ENCODE measurements around the gene WDFY4. TPM values are rescaled to one million over a fixed set of nuclear protein-coding genes. Genes with fewer than 3 reads are reported as not detected.
A peak's percentile ranks its signal among the peaks of the same experiment; 100 is the strongest.

WDFY4 gene
- total RNA-seq, 2 donors from 2014 or later = not detected

DNA sequence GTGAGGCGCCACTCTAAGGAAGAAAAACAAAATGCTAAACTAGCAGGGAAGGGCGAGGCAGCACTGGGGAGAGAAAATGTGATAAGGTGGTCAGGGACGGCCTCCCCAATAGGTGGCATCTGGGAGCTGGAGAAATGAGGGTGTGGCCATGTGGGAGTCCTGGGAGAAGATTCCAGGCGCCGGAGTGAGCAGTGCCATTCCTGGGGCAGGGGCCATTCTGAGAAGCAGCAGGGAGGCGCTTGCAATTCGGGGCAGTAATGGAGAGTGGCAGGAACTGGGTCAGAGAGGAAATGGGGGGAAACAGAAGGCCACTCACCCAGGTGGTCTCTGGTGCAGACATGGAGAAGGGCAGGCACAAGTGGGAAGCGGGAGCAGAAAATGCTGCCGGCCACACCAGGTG, 316.7 kb downstream of the WDFY4 start:
- no peaks in the 10 kb centered on the region for H3K36me3 Mint-ChIP-seq (ENCODE audit: low read depth)
- Histone ChIP-seq H3K27ac (ENCODE audit: low read depth, low read length) (no peak overlapping the region), H3K9ac (ENCODE audit: extremely low read depth, low read length, poor library complexity, severe bottlenecking) (no peak overlapping the region), H3K4me1 (ENCODE audit: control insufficient read depth, insufficient read depth, low read length) (no peaks in the 10 kb centered on the region), H3K9me3 (ENCODE audit: control insufficient read depth, low read length) (no peaks in the 10 kb centered on the region), H3K36me3 (ENCODE audit: control insufficient read depth, insufficient read depth, low read length) (no peaks in the 10 kb centered on the region), H3K27me3 (ENCODE audit: control insufficient read depth, insufficient read depth, low read length, poor library complexity, severe bottlenecking) (no peaks in the 10 kb centered on the region), H3K4me3 (ENCODE audit: low read length) (no peak overlapping the region)
- peaks cover 6% of the 10 kb centered on the region for H3K4me1 Mint-ChIP-seq
- peak; percentile 88 for DNase-seq
- no peaks in the 10 kb centered on the region for H3K9me3 Mint-ChIP-seq
- no peaks in the 10 kb centered on the region for H3K27me3 Mint-ChIP-seq (ENCODE audit: insufficient read depth)
- 70 to 71% methylated on average over 5 to 9 of the region's 9 CpGs for whole genome bisulfite sequencing, 2 experiments (ENCODE audit: insufficient coverage in 1 of 2, insufficient read length in 1 of 2)
- H3K4me3 Mint-ChIP-seq = no peak overlapping the region
- H3K27ac Mint-ChIP-seq = no peak overlapping the region
- TF ChIP-seq, protein P1, sequence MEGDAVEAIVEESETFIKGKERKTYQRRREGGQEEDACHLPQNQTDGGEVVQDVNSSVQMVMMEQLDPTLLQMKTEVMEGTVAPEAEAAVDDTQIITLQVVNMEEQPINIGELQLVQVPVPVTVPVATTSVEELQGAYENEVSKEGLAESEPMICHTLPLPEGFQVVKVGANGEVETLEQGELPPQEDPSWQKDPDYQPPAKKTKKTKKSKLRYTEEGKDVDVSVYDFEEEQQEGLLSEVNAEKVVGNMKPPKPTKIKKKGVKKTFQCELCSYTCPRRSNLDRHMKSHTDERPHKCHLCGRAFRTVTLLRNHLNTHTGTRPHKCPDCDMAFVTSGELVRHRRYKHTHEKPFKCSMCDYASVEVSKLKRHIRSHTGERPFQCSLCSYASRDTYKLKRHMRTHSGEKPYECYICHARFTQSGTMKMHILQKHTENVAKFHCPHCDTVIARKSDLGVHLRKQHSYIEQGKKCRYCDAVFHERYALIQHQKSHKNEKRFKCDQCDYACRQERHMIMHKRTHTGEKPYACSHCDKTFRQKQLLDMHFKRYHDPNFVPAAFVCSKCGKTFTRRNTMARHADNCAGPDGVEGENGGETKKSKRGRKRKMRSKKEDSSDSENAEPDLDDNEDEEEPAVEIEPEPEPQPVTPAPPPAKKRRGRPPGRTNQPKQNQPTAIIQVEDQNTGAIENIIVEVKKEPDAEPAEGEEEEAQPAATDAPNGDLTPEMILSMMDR (conservative IDR thresholded peaks at IDR 0.05) = peak; percentile 59

DNA sequence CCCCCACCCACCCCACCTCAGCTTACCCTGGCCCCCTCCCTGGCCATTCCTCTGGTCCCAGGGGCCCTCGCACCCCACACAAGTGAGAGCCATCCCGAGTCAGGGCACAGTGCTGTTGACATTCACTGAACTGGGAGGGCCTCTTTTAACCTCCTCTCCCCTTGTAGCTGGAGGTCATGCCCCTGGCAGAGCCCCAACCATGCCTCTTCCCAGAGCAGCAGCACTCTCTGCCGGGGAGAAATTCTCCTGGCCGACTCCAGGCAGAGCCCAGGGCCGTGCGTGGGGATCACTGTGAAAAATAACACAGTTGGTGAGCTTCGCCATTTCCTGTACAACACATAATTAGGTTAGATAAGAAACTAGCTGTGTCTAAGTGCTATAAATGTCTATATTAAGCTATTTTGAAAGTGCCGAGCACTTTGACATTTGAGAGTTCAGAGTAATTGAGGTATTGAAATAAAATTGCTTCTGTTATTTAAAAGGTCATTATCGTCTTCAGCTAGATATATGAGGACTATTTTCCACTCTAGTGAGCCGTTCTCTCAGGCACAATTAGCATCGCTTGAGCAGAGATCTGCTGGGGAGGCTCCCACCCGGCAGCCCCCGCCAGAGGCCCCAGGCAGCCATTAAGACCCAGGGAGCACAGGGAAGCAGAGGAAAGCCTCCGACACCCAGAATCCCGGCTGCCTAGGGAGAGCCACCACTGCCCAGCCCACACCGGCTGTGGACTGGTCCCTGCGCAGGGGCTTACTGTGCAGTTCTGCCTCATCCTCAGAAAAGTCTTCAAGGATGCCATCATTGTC, 317.4 kb downstream of the WDFY4 start:
- H3K27me3 Mint-ChIP-seq (ENCODE audit: insufficient read depth) = no peaks in the 10 kb centered on the region
- no peaks in the 10 kb centered on the region for H3K36me3 Mint-ChIP-seq (ENCODE audit: low read depth)
- no peaks in the 10 kb centered on the region for H3K4me1 ChIP-seq (ENCODE audit: control insufficient read depth, insufficient read depth, low read length)
- H3K9ac ChIP-seq (ENCODE audit: extremely low read depth, low read length, poor library complexity, severe bottlenecking) = no peak overlapping the region
- H3K36me3 ChIP-seq (ENCODE audit: control insufficient read depth, insufficient read depth, low read length) = no peaks in the 10 kb centered on the region
- no peaks in the 10 kb centered on the region for H3K27me3 ChIP-seq (ENCODE audit: control insufficient read depth, insufficient read depth, low read length, poor library complexity, severe bottlenecking)
- no peak overlapping the region for H3K27ac Mint-ChIP-seq
- H3K9me3 ChIP-seq (ENCODE audit: control insufficient read depth, low read length) = no peaks in the 10 kb centered on the region
- peaks cover 6% of the 10 kb centered on the region for H3K4me1 Mint-ChIP-seq
- no peaks in the 10 kb centered on the region for H3K9me3 Mint-ChIP-seq
- H3K4me3 Mint-ChIP-seq = no peak overlapping the region
- H3K4me3 ChIP-seq (ENCODE audit: low read length) = no peak overlapping the region
- 84 to 88% methylated on average over 10 to 17 of the region's 17 CpGs for WGBS, 2 experiments (ENCODE audit: insufficient coverage in 1 of 2, insufficient read length in 1 of 2)
- no peak for DNase-seq
- TF ChIP-seq, protein P1 (conservative IDR thresholded peaks at IDR 0.05) = no peak
- H3K27ac ChIP-seq (ENCODE audit: low read depth, low read length) = no peak overlapping the region

DNA sequence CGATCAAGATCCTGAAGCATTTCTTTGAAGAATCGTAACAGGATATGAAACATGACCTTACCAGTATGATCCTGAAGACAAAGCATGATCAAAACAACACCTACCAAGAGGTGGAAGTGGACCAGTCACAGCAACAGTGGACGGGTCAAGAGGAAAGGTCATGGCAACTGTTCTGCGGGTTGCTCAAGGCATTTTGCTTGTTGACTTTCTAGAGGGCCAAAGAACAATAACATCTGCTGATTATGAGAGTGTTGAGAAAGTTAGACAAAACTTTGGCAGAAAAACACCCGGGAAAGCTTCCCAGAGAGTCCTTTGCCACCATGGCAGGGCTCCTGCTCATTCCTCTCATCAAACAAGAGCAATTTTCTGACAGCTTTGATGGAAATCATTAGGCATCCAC, 320.6 kb downstream of the WDFY4 start:
- WGBS, 2 experiments (ENCODE audit: insufficient coverage in 1 of 2, insufficient read length in 1 of 2) = 92 to 94% methylated on average over 4 to 5 of the region's 5 CpGs
- Mint-ChIP-seq H3K9me3 (no peaks in the 10 kb centered on the region), H3K27ac (no peak overlapping the region), H3K4me3 (no peak overlapping the region), H3K27me3 (ENCODE audit: insufficient read depth) (no peaks in the 10 kb centered on the region), H3K36me3 (ENCODE audit: low read depth) (no peaks in the 10 kb centered on the region), H3K4me1 (peaks cover 6% of the 10 kb centered on the region)
- Histone ChIP-seq H3K36me3 (ENCODE audit: control insufficient read depth, insufficient read depth, low read length) (no peaks in the 10 kb centered on the region), H3K9ac (ENCODE audit: extremely low read depth, low read length, poor library complexity, severe bottlenecking) (no peak overlapping the region), H3K9me3 (ENCODE audit: control insufficient read depth, low read length) (no peaks in the 10 kb centered on the region), H3K4me1 (ENCODE audit: control insufficient read depth, insufficient read depth, low read length) (no peaks in the 10 kb centered on the region), H3K27me3 (ENCODE audit: control insufficient read depth, insufficient read depth, low read length, poor library complexity, severe bottlenecking) (no peaks in the 10 kb centered on the region), H3K4me3 (ENCODE audit: low read length) (no peak overlapping the region), H3K27ac (ENCODE audit: low read depth, low read length) (no peak overlapping the region)
- TF ChIP-seq, protein P1 (conservative IDR thresholded peaks at IDR 0.05) = no peak
- DNase-seq = no peak

All from endodermal cell (in vitro differentiated cells).